ENCODE data around the gene S100A1.

- TF ChIP-seq CTCF (IDR thresholded peaks at IDR 0.05; ENCODE audit: insufficient read depth, low read length) (no peak), REST (IDR thresholded peaks at IDR 0.05; ENCODE audit: insufficient replicate concordance, low read depth) (no peak), POLR2AphosphoS5 (IDR thresholded peaks at IDR 0.05; ENCODE audit: low read depth) (no peak), SPI1 (IDR thresholded peaks at IDR 0.05; ENCODE audit: borderline replicate concordance, low read depth) (no peak)
Observed at GRCh38 chr1:153608742-153609584, 19.3 kb upstream of the S100A1 start.
